Nucleus accumbens (tissue), 56 donors: Measurements from ENCODE around the gene LRRC71.

Experiments used
- DNase-seq, 56 donors: peaks; one replicate each; lab custom pipeline; 2025; lab: John Stamatoyannopoulos, UW

Gene LRRC71

DNA sequence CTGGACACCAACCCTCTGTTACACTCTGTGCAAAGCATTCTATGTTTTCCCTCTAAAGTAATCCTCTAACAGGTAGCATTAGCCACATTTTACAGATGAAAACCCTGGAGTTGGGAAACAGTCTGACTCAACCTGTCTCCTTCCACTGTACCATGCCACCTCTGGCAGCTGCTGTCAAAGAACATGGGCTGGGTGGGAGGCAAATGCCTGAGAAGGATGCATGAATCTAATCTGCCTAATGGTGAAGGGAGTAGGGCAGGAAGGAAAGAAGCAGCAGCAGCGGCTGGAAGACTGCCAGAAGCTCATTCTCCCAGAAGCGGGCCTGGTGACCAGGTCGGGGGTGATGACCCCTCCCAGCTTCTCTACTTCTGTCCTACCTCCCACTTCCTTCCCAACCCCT is 21.7 kb downstream of the LRRC71 start:
- peak in 26 of 56 donors; percentile 6 to 80 (median 44) for DNase-seq

DNA sequence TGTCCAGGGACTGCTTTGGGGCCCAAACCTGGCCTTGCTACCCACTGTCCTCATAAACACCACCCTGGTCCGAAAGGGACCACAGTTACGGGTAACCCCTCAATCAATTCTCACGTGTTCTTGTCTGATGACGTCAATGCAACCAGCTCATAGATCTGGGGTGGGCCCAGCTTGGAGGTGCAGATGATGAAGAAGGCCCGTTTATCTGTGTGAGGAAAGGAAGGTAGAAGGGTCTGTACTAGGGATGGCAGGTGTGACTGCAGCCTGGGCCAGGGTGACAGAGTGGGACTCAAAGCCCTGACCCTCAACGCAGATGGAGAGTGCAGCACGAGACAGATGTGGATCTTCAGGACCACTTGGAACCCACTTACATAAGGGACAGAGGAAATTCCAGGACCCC is 22.1 kb downstream of the LRRC71 start:
- DNase-seq, result peak in 1 of 56 donors; percentile 45

DNA sequence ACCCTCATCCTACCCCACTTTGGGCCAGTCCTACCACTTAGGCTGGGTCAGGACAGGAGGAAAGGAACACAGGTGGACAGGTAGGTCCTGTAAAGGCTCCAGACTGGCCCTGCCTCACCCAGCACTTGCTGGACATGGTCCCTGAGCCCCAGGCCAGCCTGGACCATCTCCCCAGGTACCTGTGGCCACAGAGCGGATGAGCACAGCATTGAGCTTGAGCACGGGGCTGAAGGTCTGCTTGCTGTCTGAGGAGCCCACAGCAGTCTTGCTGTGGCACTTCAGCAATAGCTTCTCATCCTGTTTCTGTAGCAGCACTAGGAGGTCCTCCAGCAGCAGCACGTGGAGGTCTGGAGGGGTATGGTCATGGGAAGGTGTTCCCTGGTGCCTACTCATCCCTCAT is 23.3 kb downstream of the LRRC71 start:
- no peak for DNase-seq

DNA sequence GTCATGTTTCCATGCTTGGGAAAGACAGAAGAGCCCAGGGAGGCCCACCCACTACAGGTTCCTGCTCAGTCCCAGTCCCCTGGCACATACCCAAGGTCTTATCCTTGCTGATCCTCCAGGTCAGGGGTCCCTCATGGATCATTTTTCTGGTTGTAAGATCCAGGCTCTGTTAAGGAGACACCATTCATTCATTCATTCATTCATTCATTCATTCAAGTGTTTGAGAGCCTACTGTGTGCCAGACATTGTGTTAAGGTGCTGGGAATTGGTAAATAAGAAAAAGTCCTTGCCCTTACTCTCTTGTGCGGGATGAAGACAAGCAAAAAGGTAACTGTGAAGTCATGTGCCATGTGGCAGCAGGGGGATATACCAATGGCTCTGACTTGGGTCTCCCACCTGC is 23.8 kb downstream of the LRRC71 start:
- DNase-seq, result no peak

DNA sequence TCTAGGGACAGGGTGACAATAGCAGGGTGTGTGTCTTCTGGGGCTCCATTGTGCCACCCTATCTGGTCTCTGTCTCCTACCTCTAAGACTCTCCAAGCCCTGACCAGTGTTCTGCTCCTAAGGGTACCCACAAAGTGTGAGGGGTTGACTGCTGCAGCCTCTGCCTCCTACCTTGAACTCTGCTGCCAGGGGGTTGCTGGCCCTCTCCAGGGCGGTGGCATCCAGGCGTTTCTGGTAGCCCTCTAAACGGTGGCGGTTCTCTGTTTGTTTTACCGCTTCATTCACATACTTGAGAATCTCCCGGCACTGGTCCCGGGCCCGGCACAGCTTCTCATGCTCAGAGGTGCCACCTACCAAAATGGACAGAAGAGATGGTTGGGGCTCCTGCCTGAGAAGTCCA is 24.4 kb downstream of the LRRC71 start:
- no peak for DNase-seq

DNA sequence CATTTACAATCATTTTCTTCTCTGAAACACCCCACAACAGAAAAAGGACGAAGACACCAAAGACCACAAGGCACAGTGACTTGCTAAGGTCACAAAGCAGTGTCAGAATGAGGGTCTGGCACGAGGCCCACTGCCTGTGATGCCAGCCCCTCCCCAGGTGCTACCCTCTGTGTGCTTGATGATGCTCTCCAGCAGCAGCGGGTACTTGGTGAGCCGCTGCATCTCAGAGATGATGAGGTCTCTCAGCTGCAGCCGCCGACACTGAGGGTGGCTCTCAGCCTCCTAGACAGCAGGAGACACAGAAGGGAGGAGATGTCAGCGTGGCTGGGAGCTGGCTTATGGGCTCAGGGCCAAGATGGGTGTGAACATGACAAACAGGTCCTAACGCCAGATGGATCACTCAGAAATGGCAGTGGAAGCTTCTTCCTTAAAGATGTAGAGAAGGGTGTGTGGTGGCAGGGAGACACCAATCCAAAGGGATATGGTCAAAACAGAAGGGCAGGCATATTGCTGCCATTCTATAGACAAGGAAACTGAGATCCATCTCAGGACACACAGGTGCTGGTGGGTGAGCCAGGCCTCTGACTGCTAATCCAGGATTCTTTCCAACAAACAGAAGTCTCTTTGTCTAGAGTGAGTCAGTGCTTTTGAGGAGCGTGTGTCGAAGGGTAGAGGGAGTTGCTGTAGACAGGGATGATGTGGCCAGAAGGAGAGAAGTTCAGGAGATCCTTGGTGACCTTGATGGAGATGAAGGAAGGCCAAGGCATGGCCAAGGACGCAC is 25.6 kb downstream of the LRRC71 start:
- no peak for DNase-seq

DNA sequence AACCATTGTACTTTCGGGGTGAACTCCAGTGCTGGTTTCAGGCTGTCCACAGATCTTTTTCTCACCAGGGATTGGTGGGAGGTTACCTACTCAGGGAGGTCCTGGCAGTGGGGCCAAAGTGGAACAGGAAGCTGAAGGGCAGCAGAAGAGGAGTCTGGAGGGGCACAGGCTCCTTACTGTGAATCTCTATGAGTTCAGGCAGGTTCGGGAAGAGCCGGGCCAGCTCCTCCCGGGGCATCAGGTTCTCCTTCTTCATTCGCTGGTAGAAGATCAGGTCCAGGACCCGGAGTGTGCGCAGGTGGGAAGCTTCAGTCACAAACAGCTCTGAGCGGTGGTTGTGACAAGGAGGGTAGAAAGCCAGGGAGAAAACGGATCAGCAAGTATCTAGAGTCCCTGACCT is 26.7 kb downstream of the LRRC71 start:
- no peak for DNase-seq

DNA sequence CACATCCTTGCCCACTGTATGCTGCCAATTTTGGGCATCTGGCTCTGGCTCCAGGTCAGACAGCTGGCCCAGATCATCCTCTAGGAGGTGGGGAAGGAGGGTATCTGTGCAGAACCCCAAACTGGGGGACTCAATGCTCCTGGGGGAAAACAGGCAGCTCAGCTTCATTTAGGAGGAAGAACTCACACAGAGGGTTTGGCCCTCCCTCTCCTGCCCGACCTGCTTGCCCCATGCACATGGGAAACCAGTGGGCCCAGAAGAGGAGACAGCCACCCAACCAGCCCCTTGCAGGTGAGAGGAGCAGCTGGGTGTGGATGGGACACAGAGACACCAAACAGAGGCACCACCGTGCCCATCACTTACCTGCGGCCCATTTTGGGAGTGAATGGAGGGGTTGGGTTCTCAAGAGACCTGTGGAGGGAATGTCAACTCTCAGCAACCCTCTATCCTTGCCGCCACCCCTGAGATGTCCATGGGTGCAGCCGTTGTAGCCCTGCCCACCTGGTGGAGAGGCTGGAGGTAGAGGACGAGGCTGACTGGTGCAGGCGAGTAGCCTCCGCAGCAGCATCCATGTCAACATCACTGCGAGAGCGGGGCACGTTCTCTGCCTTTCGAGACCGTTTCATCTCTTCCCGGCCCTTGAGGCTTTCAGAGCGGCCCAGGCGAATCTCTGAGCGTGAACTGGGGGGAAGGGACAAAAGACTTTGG is 27.5 kb downstream of the LRRC71 start:
- no peak for DNase-seq

DNA sequence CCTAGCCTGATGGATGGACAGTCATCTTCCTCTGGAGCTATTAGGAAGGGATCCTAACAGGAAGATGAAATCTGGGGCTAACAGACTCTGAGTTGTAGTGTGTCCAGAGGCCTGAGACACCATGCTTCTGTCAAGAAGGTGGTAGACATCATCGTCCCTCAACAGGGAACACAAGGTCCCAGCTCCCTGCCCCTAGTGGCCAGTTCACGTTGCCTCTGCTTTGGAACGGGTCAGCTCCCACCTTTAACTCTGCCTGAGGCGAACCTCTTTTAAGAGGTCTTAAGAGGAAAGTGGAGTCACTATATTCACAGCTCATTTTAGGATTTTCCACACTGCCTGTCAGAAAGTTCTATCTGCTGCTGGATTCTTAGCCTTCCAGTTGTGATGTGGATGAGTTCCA is 28.3 kb downstream of the LRRC71 start:
- DNase-seq, result no peak

DNA sequence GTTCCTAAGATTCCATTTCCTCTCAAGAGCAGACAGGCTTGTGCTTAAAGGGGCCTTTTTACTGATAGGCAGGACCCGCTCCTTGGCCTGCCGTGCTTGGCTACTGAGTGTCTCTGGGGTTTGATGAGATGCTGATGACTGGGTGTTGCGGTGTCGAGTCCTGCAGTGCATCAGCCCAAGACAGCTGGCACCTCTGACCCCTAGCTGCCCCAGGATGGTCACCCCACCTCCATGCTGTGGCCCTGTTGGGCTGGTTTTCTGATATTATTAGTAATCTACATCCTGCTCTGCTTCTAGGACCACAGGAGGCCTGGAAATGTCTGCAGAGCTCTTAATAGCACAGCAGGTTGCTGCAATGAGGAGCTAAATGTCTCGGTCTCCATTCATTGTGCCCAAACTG is 28.7 kb downstream of the LRRC71 start:
- no peak for DNase-seq

DNA sequence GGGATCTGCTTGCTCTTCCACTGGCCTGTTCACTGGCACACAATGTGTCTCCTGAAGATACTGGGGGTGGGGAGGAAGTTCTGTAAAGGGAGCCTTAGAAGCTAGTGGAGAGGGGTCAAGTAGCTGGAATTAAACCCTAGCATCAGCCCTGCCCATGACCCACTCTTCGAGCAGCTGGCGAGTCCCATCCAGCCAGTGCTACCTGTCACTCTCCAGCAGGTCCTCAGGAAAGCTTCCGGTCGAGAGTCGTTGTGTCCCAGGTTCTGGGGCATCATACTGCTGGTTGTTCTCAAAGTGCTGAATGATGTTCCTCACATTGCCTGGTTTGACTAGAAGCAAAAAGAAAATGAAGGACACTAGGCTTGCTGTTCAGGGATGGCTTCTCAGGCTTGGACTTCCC is 30.9 kb downstream of the LRRC71 start:
- DNase-seq, result no peak

DNA sequence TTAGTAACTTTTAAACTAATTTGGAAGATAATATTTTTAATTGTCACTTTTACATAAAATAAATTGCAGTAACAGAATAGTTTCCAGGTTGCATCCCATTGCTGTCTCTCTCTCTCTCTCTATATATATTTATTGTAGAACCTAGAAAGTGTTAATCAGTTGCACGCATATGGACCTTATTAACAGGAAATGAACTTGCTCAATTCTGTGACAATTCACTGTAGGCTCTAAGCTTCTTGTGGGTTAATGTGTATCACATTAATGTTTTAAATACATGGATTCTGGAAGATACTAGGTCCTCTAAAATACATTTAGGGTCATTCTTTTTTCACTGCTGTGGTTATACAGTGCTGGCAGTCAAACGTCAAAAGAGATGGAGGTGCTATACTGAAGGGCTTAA is 33.1 kb downstream of the LRRC71 start:
- DNase-seq, result no peak

DNA sequence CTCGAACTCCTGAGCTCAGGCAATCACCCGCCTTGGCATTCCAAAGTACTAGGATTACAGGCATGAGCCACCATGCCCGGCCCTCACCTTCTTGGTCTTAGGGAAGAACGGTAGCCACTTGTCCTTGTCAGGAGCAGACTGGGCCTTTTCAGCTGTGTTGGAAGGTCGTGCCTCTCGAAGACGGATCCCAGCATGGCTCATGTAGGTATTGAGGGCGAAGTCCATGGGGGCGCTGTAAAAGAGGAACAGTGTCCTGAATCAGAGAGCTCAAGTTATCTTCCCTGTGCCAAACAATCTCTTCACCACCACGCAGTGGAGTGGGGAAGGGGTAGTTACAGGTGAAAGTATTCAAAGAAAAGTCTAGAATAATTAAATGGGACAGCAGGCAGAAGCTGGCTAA is 35.9 kb downstream of the LRRC71 start:
- DNase-seq, result no peak

DNA sequence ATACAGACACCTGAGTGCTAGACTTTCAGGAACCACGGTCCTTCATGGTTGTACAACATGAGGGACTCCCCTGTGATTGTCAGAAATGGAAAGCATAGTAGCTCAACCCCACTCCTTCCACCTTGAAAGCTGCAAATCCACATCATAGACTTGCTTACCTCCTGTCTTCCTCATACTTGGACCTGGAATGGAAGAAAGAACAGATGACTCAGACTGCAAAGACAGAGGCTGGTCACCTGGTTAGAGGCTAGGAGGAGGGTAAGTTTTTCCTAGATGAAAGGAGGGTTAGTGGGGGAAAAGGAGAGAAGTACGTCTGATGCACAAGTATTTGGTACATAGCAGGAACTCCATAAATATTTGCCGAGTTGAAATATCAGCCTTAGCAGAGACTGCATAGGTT is 37.2 kb downstream of the LRRC71 start:
- no peak for DNase-seq

DNA sequence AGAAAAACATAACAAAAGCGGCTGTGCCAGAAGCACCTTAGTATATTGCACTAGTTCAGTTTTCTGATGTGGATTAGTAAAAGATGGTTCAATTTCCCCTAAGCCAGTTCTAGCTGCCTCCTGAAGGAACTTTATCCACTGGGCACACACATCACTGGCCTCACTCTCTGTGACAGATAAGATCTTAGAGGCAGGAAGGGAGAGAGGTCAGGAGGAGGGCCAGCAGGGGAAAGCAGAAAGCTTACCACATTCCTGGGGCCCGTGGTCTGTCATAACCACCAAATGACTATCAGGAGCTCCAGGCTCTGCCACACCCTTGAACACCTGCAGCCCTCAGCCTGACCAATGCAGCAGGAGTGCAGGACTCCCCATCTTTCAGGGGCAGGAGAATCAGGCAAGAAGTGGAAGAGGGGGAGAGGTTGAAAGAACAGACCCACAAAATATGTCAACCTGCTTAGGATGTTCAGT is 37.8 kb downstream of the LRRC71 start:
- no peak for DNase-seq

DNA sequence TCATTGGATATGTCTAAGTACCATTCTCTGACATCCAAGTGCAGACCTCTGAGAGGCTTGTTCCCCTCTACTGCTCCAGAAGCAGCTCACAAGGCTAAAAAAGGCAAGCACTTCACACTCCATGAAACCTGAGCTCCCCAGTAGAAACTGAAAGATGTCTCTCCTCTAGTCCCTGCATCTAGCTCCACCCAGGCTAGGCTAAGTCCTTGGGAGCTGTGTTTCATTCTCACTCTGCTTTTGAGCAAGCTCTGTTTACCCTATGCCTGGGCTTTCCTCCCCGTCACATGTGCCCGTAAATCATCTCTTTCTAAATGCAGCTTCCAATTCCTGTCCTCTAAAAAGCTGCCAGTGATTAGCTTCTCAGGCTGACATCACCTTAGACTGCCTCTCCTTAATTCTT is 39.0 kb downstream of the LRRC71 start:
- no peak for DNase-seq

DNA sequence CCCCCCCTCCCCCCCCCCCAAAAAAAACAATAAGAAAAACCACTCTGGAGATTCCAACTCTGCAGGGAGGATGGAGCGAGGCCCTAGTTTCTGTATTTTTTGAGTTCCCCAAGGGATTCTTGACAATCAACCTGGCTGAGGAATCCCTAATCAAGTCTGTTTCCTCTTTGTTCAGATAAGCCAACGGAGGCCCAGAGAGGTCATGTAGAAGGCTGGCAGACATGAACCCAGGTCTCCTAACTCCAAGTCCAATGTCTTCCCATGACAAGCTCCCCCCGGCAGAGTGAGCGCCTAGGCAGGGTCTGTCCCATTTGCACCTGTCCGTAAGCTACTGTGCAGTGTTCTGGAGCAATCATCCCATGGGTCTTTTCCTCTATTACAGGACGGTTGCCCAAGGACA is 39.5 kb downstream of the LRRC71 start:
- no peak for DNase-seq

DNA sequence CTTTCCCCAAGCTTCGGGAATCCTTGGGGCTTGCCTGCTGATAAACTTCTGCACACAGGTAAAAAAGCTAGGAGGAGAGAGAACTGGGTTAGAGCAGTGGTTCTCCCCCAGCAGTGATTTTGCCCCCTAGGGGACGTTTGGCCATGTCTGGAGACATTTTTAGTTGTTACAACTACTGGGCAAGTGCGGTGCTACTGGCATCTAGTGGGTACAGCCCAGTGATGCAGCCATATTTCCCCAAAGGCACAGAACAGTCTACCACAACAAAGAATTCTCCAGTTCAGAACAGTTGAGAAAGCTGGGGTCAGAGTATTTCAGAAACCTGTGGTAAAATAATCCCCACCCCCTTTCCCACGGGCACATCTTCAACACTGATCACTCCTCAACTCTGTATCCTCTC is 41.3 kb downstream of the LRRC71 start:
- no peak for DNase-seq

DNA sequence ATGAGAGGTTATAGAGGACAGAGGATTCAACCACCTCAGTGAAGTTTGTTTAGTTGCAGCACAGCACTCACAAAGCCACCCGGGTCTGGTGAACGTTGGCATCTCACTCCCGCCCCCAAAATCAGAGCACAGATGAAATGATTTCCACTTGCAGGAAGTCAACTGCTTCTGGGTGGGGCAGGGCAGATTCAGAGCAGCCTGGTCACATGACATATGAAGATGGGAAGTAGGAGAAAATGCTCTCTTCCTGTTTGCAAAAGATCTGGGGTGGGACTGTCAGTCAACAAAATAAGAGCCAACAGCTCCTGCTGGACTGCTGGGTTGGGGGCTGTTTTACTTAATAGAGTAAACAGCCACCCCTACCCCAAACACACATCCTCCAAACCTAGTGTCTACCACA is 43.2 kb downstream of the LRRC71 start:
- peak in 1 of 56 donors; percentile 3 for DNase-seq

DNA sequence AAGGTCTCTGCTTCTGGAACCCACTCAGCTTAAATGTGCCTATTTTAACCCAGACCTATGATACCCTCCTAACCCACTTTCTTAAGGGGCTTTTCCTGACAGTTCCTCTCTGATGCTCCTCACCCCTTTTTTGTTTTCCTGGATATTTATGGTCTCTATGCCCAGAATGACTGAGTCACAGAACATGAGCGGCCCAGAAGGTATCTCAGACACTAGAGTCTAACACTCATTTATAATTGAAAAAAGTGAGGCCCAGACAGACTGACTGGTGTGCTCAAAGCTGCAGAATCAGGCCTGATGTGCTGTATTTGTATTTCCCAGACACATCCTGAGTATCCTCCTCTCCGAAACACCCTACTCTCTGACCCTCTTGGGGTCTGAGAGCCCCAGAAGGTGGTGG is 44.0 kb downstream of the LRRC71 start:
- DNase-seq, result no peak

DNA sequence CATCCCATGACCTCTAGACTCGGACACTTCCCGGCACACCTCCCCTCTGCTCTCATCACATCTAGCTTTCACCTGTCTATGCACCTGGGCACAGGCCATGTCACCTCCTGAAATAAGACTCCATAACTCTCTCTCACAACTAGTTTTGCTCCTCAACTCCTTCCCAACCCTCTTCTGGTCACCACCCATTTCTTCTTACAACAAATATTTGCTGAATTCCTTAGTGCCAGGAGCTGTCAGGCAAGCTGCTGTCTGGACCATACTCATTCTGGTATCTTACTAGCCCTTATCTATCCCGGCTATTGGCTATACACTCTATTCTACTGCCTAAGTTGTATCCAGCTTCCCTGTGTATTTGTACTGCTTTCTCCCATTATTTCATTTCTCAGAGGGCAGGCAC is 49.1 kb downstream of the LRRC71 start:
- DNase-seq, result no peak

DNA sequence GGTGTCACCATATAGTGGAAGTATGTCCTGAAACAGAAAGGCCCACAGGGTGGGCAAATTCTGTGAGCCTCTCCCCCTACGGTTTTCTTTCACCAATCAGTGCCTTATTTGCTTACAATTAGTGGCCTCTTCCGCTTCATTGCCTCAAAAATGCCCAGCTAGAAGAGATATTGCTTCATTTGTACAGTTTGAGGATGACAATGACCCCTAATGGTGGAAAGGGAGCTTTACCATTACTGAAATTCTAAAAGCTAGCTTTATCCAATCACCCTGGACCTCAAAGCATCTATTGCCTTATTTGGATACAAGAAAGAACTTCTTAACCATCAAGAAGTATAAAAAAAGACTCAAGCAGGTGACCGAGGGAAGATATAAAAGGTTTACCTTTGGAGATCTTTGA is 49.6 kb downstream of the LRRC71 start:
- no peak for DNase-seq
